Chondrocyte (in vitro differentiated cells): ENCODE results near the gene BICD2. TPM values are rescaled to one million over a fixed set of nuclear protein-coding genes. Genes with fewer than 3 reads are reported as not detected.

Experiments
- DNase-seq: peaks from one replicate; pipeline ENCODE4 v3.0.0; 2021; ENCODE audit warnings: mixed read lengths, low spot score
- H3K27ac Mint-ChIP-seq: one replicate; pipeline ENCODE4 v1.8.0; 2021; ENCODE audit warnings: mild to moderate bottlenecking, moderate library complexity, mixed read lengths; ENCODE audit not compliant: unreplicated experiment
- H3K27me3 Mint-ChIP-seq: 2 replicates; pipeline ENCODE4 v1.8.0; 2021; ENCODE audit warnings: low read depth, mixed read lengths
- H3K36me3 Mint-ChIP-seq: 2 replicates; pipeline ENCODE4 v1.8.0; 2021; ENCODE audit warnings: low read depth, mixed read lengths
- H3K4me1 Mint-ChIP-seq: 2 replicates; pipeline ENCODE4 v1.8.0; 2021; ENCODE audit warnings: low read depth, mild to moderate bottlenecking, mixed read lengths
- H3K4me3 Mint-ChIP-seq: one replicate; pipeline ENCODE4 v1.8.0; 2021; ENCODE audit warnings: mild to moderate bottlenecking, moderate library complexity, mixed read lengths; ENCODE audit not compliant: unreplicated experiment
- H3K9me3 Mint-ChIP-seq: 2 replicates; pipeline ENCODE4 v1.8.0; 2021; ENCODE audit warnings: low read depth, mixed read lengths
- total RNA-seq: library from RNA; stranded (reverse); gene quantifications from 3 replicates; pipeline ENCODE4 v1.2.1, GENCODE V29; 2021
- TF ChIP-seq, protein P1 (sequence below): fragments of 200-600 bp; sonication (generic); IDR thresholded peaks from 2 replicates; pipeline ENCODE4 v1.5.0; 2021; ENCODE audit warnings: antibody characterized with exemption, mild to moderate bottlenecking, moderate library complexity

The BICD2 gene
- total RNA-seq, 1 donor from 2014 or later: 41.9 TPM

DNA sequence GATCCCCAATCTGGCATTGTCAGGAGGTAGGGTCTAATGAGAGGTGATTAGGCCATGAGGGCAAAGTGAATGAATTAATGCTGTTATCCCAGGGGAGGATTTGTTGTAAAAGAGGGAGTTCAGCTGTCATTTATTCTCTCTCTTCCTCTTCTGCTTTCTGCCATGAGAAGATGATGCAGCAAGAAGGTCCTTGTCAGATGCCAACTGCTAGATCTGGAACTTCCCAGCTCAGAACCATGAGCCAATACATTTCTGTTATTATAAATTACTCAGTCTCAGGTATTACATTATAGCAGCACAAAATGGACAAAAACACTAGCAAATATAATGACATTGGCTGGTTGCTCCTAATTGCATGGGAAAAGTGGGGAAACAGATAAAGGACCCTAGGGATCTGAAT, 15.6 kb upstream of the BICD2 start:
- Mint-ChIP-seq H3K4me3 (no peak overlapping the region), H3K27ac (no peak overlapping the region), H3K36me3 (no peaks in the 10 kb centered on the region), H3K9me3 (peaks cover 2% of the 10 kb centered on the region), H3K4me1 (no peaks in the 10 kb centered on the region), H3K27me3 (peaks cover 13% of the 10 kb centered on the region)
- no peak for DNase-seq
- TF ChIP-seq, protein P1, sequence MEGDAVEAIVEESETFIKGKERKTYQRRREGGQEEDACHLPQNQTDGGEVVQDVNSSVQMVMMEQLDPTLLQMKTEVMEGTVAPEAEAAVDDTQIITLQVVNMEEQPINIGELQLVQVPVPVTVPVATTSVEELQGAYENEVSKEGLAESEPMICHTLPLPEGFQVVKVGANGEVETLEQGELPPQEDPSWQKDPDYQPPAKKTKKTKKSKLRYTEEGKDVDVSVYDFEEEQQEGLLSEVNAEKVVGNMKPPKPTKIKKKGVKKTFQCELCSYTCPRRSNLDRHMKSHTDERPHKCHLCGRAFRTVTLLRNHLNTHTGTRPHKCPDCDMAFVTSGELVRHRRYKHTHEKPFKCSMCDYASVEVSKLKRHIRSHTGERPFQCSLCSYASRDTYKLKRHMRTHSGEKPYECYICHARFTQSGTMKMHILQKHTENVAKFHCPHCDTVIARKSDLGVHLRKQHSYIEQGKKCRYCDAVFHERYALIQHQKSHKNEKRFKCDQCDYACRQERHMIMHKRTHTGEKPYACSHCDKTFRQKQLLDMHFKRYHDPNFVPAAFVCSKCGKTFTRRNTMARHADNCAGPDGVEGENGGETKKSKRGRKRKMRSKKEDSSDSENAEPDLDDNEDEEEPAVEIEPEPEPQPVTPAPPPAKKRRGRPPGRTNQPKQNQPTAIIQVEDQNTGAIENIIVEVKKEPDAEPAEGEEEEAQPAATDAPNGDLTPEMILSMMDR: no peak

DNA sequence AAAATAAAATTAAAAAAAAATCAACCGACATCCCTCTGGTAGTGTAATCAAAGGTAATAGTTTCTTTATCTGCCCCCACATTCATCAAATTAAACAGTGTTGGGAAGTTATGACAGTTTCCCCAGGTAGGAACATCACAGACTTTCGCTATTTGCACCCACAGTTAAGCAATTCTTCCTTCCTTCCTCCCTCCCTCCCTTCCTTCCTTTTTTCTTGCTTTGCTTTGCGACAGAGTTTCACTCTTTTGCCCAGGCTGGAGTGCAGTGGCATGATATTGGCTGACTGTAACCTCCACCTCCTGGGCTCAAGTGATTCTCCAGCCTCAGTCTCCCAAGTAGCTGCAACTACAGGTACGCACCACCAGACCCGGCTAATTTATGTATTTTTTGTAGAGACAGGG, 10.8 kb upstream of the BICD2 start:
- Mint-ChIP-seq H3K27me3 (peaks cover 3% of the 10 kb centered on the region), H3K4me1 (no peaks in the 10 kb centered on the region), H3K4me3 (no peak overlapping the region), H3K27ac (no peak overlapping the region), H3K9me3 (peaks cover 2% of the 10 kb centered on the region), H3K36me3 (no peaks in the 10 kb centered on the region)
- TF ChIP-seq, protein P1: no peak
- DNase-seq: no peak

DNA sequence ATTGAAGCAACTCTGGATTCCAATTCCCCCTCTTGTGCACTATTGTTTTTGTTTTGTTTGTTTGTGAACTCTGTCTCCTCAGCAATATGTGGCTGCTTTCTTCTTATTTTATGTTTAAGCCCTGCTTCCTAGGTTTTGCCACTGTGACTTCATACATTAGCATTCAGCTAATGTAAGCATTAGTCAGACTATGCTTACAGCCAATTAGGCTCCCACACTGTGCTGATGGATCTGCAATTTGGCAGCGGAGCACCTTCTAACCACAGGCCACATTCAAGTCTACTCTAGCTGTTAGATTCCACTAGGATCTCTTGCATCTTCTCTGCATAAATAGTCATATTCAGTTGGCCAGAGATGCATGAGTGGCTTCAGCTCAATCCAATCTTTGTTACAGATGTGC, 9.6 kb upstream of the BICD2 start:
- Mint-ChIP-seq H3K4me3 (no peak overlapping the region), H3K27me3 (peaks cover 3% of the 10 kb centered on the region), H3K4me1 (no peaks in the 10 kb centered on the region), H3K36me3 (no peaks in the 10 kb centered on the region), H3K27ac (no peak overlapping the region), H3K9me3 (peaks cover under 1% of the 10 kb centered on the region)
- TF ChIP-seq, protein P1: no peak
- no peak for DNase-seq

DNA sequence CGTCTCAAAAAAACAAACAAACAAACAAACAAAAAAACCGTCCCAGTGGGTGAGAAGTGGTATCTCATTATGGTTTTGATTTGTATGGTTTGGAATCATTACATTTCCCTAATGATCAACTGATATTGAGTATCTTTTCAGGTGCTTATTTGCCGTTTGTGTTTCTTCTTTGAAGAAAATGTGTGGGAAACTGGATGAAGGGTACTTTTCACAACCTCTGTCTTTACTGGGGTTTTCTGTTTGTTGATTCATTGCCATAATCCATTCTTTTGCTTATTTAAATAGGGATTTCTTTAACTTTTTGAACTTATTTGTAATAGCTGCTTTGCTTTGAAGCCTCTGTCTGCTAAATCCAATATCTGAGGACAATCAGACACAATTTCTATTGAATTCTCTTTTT, 9.2 kb upstream of the BICD2 start:
- no peak overlapping the region for H3K4me3 Mint-ChIP-seq
- no peaks in the 10 kb centered on the region for H3K36me3 Mint-ChIP-seq
- TF ChIP-seq, protein P1: no peak
- no peak overlapping the region for H3K27ac Mint-ChIP-seq
- no peak for DNase-seq
- H3K9me3 Mint-ChIP-seq: no peaks in the 10 kb centered on the region
- no peaks in the 10 kb centered on the region for H3K4me1 Mint-ChIP-seq
- peaks cover 3% of the 10 kb centered on the region for H3K27me3 Mint-ChIP-seq

DNA sequence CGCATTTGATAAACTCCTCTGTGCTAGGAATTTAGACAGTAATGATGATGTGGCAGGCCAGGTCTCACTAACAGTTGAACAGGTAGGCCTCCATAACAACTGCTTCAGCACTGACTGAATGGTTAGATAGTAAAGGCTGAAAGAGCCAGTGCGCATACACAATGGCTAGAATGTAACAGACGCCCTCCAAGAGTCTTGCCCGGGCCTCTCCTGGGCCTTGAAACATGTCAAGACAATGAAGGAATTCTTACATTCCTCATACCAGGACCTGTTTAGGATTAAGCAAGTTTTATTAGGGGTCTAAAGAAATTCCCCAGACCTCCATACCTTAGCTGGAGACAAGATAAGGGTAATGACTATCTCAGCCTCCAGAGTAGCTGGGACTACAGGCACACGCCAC, 6.7 kb upstream of the BICD2 start:
- Mint-ChIP-seq H3K27ac (no peak overlapping the region), H3K4me1 (peaks cover under 1% of the 10 kb centered on the region), H3K27me3 (peaks cover 3% of the 10 kb centered on the region), H3K4me3 (no peak overlapping the region), H3K36me3 (no peaks in the 10 kb centered on the region), H3K9me3 (no peaks in the 10 kb centered on the region)
- DNase-seq: no peak
- TF ChIP-seq, protein P1: no peak
